Measurements from ENCODE around the gene MBTD1. TPM values are rescaled to one million over a fixed set of nuclear protein-coding genes. Genes with fewer than 3 reads are reported as not detected.
"Not testable (repeated sequence)": the region's sequence is repeated elsewhere in the genome, so short reads cannot be mapped to it uniquely, and the experiment has no call there.

The MBTD1 gene
- total RNA-seq, 2 experiments from 2014 or later, result 8.9 to 9.3 TPM

GRCh38 chr17:51269991-51270390 lies 10.1 kb upstream of the MBTD1 start:
- intact Hi-C loops (cut with DNase I, micrococcal nuclease), result no loop called here
- peaks cover 33% of the 10 kb centered on the region for H3K4me1 Mint-ChIP-seq
- H3K27ac Mint-ChIP-seq, result no peak overlapping the region

DNA sequence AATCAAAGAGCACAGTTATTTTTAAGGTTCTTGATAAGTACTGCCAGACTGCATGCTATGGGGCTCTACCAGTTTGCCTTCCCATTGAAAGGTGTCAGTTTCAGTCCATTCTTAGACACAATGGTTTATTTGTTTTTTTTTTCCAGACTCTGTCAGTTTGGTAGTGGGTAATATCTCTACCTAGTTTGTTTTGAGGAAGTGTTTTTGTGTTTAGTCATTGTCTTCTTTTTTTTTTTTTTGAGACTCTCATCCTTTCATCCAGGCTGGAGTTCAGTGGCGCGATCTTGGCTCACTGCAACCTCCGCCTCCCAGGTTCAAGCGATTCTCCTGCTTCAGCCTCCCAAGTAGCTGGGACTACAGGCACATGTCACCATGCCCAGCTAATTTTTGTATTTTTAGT lies 4.6 kb upstream of the MBTD1 start:
- CTCF ChIA-PET, result not testable (repeated sequence)
- intact Hi-C loops (cut with DNase I, micrococcal nuclease), result loop anchor here in 1 of 2 experiments (5.0 kb wide), 2 partner anchors 542 to 557 kb away; partner anchors contain the start of gene ANKRD40
- peaks cover 56% of the 10 kb centered on the region for H3K36me3 Mint-ChIP-seq (ENCODE audit: low read depth)

More at GRCh38 chr17:51269991-51270390, 10.1 kb upstream of the MBTD1 start:
- Mint-ChIP-seq H3K9me3 (ENCODE audit: low read depth) (no peaks in the 10 kb centered on the region), H3K36me3 (ENCODE audit: low read depth) (peaks cover 59% of the 10 kb centered on the region), H3K4me3 (no peak overlapping the region), H3K27me3 (no peaks in the 10 kb centered on the region)
- CTCF ChIA-PET, result no interaction called here
- POLR2A ChIA-PET, result no interaction called here
- ATAC-seq (no peak), DNase-seq (no peak)

DNA sequence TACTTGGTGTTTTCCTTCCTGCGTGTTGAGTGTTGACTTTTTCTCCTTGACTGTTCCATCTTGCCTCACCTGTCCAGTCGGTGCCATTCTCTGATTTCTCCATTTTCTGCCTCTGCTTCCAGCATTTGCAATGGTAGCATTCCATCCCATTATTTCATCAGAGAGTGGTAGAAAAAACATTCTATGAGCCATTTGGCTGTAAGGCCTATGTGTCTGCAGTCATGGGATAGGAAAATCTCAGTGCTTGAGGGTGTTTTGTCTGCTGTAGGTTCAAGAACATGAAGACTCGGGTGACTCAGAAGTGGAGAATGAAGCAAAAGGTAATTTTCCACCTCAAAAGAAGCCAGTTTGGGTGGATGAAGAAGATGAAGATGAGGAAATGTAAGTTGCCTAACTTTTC lies 3.2 kb upstream of the MBTD1 start:
- Mint-ChIP-seq H3K4me1 (peaks cover 51% of the 10 kb centered on the region), H3K27ac (peak overlapping the region; percentile 83), H3K27me3 (no peaks in the 10 kb centered on the region), H3K36me3 (ENCODE audit: low read depth) (peaks cover 52% of the 10 kb centered on the region), H3K4me3 (peak overlapping the region; percentile 84), H3K9me3 (ENCODE audit: low read depth) (no peaks in the 10 kb centered on the region)
- no peak for DNase-seq
- CTCF ChIA-PET, result no interaction called here
- intact Hi-C loops (cut with DNase I, micrococcal nuclease), result loop anchor here in 1 of 2 experiments (2.0 to 5.0 kb wide), 3 partner anchors 172 to 556 kb away; partner anchors contain the start of gene ANKRD40
- POLR2A ChIA-PET, result no interaction called here
- ATAC-seq, result no peak

More for the DNA sequence above, 4.6 kb upstream of the MBTD1 start:
- DNase-seq; H3K4me3 Mint-ChIP-seq; H3K9me3 Mint-ChIP-seq (ENCODE audit: low read depth); POLR2A ChIA-PET; H3K27me3 Mint-ChIP-seq; ATAC-seq: not testable (repeated sequence)
- Mint-ChIP-seq H3K4me1 (peaks cover 43% of the 10 kb centered on the region), H3K27ac (peak overlapping the region; percentile 37)

DNA sequence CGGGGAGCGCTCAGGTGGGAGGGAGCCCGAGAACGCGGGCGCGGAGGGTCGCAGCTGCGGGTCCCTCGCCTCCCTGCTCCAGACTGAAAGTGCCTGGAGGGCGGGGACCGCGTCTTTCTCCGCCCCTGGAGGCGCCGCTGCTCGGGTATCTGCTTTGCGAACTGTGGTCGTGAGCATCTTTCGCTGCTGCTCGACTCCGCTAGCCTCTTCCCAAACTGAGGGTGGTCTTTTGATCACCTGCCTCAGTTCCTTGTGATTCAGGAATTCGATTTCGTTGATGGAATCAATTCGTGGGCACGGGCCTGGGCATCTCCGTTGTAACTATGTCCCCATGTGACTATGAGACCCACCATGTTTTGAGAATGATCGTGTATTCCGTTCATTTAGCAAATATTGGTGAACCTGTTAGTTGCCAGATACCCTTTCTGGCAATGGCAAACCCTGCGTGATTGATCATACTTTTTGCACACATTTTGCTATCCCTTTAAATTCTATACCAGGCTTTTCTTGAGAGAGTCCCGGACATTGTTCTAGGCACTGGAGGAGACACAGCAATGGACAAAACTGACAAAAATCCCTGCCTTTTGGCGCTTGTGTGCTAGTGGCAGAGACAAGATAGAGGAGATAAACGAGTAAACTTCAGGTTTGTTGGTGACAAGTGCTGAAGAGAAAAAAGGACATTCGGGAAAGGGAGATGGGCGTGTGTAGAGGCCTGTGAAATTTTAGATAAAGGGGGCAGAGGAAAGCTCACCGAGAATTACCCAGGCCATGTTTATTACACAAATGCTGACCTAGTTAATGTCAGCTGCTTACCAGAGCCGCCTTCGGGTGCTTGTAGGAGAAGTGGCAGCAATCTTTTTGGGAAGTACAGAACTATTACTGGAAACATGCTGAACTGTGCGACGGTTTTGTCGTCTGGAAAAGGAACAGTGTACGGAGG lies 1.4 kb upstream of the MBTD1 start:
- no peaks in the 10 kb centered on the region for H3K27me3 Mint-ChIP-seq
- H3K4me1 Mint-ChIP-seq, result peaks cover 62% of the 10 kb centered on the region
- no peaks in the 10 kb centered on the region for H3K9me3 Mint-ChIP-seq (ENCODE audit: low read depth)
- POLR2A ChIA-PET, result interaction anchor here (0.6 kb wide), 1 partner anchor 114 kb away, joined by 11 read pairs; no protein-coding TSS in a partner anchor
- H3K4me3 Mint-ChIP-seq, result peak overlapping the region; percentile 84
- peak overlapping the region; percentile 68 for H3K27ac Mint-ChIP-seq
- DNase-seq (no peak), ATAC-seq (no peak)
- peaks cover 50% of the 10 kb centered on the region for H3K36me3 Mint-ChIP-seq (ENCODE audit: low read depth)
- intact Hi-C loops (cut with DNase I, micrococcal nuclease), result loop anchor here in 1 of 2 experiments (2.0 to 5.0 kb wide), 3 partner anchors 539 to 888 kb away; partner anchors contain the start of genes ANKRD40, EME1 and MRPL27
- CTCF ChIA-PET, result interaction anchor here (0.6 to 1.7 kb wide), 4 partner anchors 8 to 851 kb away, joined by 3 to 4 read pairs (median 4); no protein-coding TSS in a partner anchor

- ATAC-seq, result peak; percentile 84
- Mint-ChIP-seq H3K4me3 (peak within 1 kb of the TSS; percentile 84), H3K36me3 (ENCODE audit: low read depth) (peaks cover 49% of the 10 kb centered on the region), H3K27me3 (no peaks in the 10 kb centered on the region), H3K27ac (peak within 1 kb of the TSS; percentile 97), H3K4me1 (peaks cover 61% of the 10 kb centered on the region), H3K9me3 (ENCODE audit: low read depth) (no peaks in the 10 kb centered on the region)
- peak; percentile 98 for DNase-seq
- ChIA-PET POLR2A (no interaction called here), CTCF (interaction anchor here (0.8 to 1.7 kb wide), 2 partner anchors 9 to 37 kb away, joined by 4 read pairs; no protein-coding TSS in a partner anchor)
- intact Hi-C loops (cut with DNase I, micrococcal nuclease), result loop anchor here (1.0 to 5.0 kb wide), 7 partner anchors 94 to 888 kb away; partner anchors contain the start of genes NME1 (in 2 of the 2), NME2 (in 2 of the 2), ANKRD40 (in 1 of the 2) and EME1 (in 1 of the 2)
These were observed 581 bp upstream of the MBTD1 start, which contains the start of gene UTP18 for GRCh38 chr17:51260237-51261023. Gene UTP18, plus strand, starts transcription at chr17:51260546. Its CDS starts 39 bp downstream, at chr17:51260585.

- Mint-ChIP-seq H3K4me3 (peak overlapping the region; percentile 84), H3K4me1 (peaks cover 65% of the 10 kb centered on the region), H3K9me3 (ENCODE audit: low read depth) (no peaks in the 10 kb centered on the region), H3K27me3 (no peaks in the 10 kb centered on the region), H3K36me3 (ENCODE audit: low read depth) (peaks cover 45% of the 10 kb centered on the region), H3K27ac (peak overlapping the region; percentile 8)
- intact Hi-C loops (cut with DNase I, micrococcal nuclease), result no loop called here
- ChIA-PET CTCF (interaction anchor here (0.6 kb wide), 1 partner anchor 1868 kb away, joined by 3 read pairs; no protein-coding TSS in a partner anchor), POLR2A (no interaction called here)
- no peak for ATAC-seq
- DNase-seq, result peak; percentile 42
These were observed 889 bp downstream of the MBTD1 start for GRCh38 chr17:51258756-51259563.

- no peaks in the 10 kb centered on the region for H3K27me3 Mint-ChIP-seq
- peaks cover 38% of the 10 kb centered on the region for H3K36me3 Mint-ChIP-seq (ENCODE audit: low read depth)
- intact Hi-C loops (cut with DNase I, micrococcal nuclease), result no loop called here
- ChIA-PET CTCF (interaction anchor here (0.7 to 1.2 kb wide), 4 partner anchors 9 to 95 kb away, joined by 3 to 5 read pairs (median 3); no protein-coding TSS in a partner anchor), POLR2A (no interaction called here)
- ATAC-seq (no peak), DNase-seq (no peak)
- peak overlapping the region; percentile 84 for H3K4me3 Mint-ChIP-seq
- no peaks in the 10 kb centered on the region for H3K9me3 Mint-ChIP-seq (ENCODE audit: low read depth)
- H3K4me1 Mint-ChIP-seq, result peaks cover 59% of the 10 kb centered on the region
- no peak overlapping the region for H3K27ac Mint-ChIP-seq
These were observed 2.4 kb downstream of the MBTD1 start for GRCh38 chr17:51257150-51258081.

- Mint-ChIP-seq H3K27me3 (no peaks in the 10 kb centered on the region), H3K4me1 (peaks cover 52% of the 10 kb centered on the region), H3K4me3 (no peak overlapping the region), H3K27ac (no peak overlapping the region), H3K36me3 (ENCODE audit: low read depth) (peaks cover 40% of the 10 kb centered on the region), H3K9me3 (ENCODE audit: low read depth) (no peaks in the 10 kb centered on the region)
- ATAC-seq (no peak), DNase-seq (no peak)
- POLR2A ChIA-PET, result no interaction called here
- intact Hi-C loops (cut with DNase I, micrococcal nuclease), result no loop called here
- CTCF ChIA-PET, result interaction anchor here (0.8 to 0.9 kb wide), 2 partner anchors 56 to 256 kb away, joined by 3 read pairs; no protein-coding TSS in a partner anchor
These were observed 3.7 kb downstream of the MBTD1 start for GRCh38 chr17:51256101-51256500.

- Mint-ChIP-seq H3K27me3 (no peaks in the 10 kb centered on the region), H3K36me3 (ENCODE audit: low read depth) (peaks cover 43% of the 10 kb centered on the region), H3K4me3 (no peak overlapping the region), H3K9me3 (ENCODE audit: low read depth) (no peaks in the 10 kb centered on the region), H3K4me1 (peaks cover 55% of the 10 kb centered on the region), H3K27ac (no peak overlapping the region)
- ChIA-PET POLR2A (no interaction called here), CTCF (interaction anchor here (0.6 to 0.8 kb wide), 2 partner anchors 56 to 149 kb away, joined by 3 to 4 read pairs; no protein-coding TSS in a partner anchor)
- ATAC-seq (no peak), DNase-seq (no peak)
- intact Hi-C loops (cut with DNase I, micrococcal nuclease), result no loop called here
These were observed 4.2 kb downstream of the MBTD1 start for GRCh38 chr17:51255673-51256072.

GRCh38 chr17:51251010-51251409 lies 8.8 kb downstream of the MBTD1 start:
- POLR2A ChIA-PET, result no interaction called here
- Mint-ChIP-seq H3K27me3 (no peaks in the 10 kb centered on the region), H3K4me1 (peaks cover 27% of the 10 kb centered on the region), H3K36me3 (ENCODE audit: low read depth) (peaks cover 29% of the 10 kb centered on the region), H3K9me3 (ENCODE audit: low read depth) (no peaks in the 10 kb centered on the region), H3K27ac (peak overlapping the region; percentile 13), H3K4me3 (no peak overlapping the region)
- intact Hi-C loops (cut with DNase I, micrococcal nuclease), result no loop called here
- no peak for ATAC-seq
- CTCF ChIA-PET, result no interaction called here
- DNase-seq, result no peak

All from activated CD4-positive, alpha-beta T cell treated with anti-CD3 and anti-CD28 coated beads for 36 hours (primary cell).